ENCODE measurements around the gene ATG4D.
"Not testable (repeated sequence)": the region's sequence is repeated elsewhere in the genome, so short reads cannot be mapped to it uniquely, and the experiment has no call there.

ATG4D gene

DNA sequence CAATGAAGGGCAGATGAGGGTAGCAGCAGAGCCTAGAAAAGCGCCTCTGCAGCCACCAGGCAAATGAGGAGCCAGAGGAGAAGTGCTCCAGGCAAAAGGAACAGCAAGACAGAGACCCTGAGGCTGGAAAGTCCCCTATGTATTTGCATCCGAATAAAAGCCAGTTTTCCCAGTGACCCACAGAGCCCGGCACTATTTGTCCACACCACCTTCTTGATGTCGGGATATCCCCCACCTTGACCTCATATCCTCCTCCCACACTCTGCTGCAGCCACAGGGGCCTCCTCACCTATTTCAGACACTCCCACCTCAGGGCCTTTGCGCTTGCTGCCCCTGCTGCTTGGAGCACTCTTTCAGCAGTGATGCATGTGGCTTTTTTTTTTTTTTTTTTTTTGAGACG is 6.6 kb downstream of the ATG4D start:
- DNase-seq (ENCODE audit: low read depth in 2 of 3, low spot score in 1 of 3): no peak

DNA sequence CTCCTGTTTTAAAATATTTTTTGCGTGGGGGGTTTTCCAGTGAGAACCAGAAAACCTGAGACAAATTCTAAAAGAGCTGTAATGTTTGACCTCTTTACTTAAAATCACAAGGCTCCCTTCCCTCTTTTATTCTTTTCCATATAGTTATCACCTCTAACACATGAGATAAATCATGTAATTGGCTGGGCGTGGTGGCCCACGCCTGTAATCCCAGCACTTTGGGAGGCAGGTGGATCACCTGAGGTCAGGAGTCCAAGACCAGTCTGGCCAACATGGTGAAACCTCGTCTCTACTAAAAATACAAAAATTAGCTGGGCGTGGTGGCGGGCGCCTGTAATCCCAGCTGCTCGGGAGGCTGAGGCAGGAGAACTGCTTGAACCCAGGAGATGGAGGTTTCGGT is 7.3 kb downstream of the ATG4D start:
- not testable (repeated sequence) for DNase-seq (ENCODE audit: low read depth in 2 of 3, low spot score in 1 of 3)

DNA sequence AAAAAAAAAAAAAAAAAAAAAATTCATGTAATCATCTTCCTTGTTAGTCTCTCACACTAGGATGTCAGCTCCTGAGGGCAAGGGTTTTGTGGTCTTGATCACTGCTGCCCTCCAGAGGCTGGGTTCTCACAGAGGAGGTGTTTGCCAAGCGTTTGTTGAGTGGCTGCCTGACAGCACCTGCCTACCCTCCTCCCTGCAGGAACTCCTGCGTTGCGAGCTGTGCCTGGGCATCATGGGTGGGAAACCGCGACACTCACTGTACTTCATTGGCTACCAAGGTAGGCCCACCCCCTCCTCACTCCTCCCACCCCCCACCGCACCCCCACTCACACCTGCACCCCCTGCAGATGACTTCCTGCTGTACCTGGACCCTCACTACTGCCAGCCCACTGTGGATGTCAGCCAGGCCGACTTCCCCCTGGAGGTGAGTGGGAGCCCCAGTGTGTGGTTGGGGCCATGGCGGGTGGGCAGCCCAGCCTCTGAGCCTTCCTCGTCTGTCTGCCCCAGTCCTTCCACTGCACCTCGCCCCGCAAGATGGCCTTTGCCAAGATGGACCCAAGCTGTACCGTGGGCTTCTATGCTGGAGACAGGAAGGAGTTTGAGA is 8.1 kb downstream of the ATG4D start:
- no peak for DNase-seq (ENCODE audit: low read depth in 2 of 3, low spot score in 1 of 3)

DNA sequence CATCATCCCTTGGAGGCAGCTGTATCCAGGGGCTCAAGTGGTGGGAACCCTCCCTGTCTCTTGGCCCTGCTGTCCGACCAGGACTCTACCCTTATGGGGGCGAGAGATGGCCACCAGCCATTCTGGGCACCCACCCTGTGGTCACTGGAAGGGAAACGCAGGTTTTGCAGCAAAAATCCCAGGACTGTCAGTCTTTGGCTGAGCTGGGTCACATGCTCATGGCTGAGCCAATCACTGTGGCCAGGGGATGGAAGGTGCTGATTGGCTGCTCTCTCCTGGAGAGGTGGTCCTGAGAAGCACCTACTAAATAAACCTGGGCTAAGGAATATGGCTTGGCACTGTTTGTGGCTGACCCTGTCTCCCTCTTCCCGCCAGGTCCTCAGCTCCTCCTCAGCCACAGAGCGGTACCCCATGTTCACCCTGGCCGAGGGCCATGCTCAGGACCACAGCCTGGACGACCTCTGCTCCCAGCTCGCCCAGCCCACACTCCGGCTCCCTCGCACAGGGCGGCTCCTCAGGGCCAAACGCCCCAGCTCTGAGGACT is 8.9 kb downstream of the ATG4D start:
- DNase-seq (ENCODE audit: low read depth in 2 of 3, low spot score in 1 of 3): no peak

DNA sequence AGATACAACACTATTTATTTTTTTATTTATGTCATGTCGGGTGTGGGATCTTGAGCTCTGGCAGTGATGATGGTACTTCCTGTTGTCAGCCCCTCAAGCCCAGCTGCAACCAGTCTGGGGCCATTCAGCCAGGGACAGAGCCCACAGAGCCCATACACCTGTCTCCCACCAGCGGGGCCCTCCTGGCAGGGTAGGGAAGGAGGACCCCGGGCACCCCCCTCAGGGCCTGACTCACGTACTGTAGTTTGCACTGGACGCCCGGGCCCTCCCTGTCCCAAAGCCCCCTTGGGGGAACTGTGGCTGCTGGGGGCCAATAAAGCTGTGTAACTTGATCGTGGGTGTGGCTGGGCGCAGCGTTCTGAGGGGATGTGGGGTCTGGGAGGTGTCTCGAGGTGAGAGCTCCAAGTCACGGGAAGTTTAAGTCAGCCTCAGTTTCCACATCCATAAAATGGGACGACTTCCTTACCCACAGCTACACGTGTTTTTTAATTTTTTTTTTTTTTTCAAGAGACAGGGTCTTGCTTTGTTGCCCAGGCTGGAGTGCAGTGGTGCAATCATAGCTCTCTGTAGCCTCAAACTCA is 9.5 kb downstream of the ATG4D start:
- DNase-seq (ENCODE audit: low read depth in 2 of 3, low spot score in 1 of 3): no peak

DNA sequence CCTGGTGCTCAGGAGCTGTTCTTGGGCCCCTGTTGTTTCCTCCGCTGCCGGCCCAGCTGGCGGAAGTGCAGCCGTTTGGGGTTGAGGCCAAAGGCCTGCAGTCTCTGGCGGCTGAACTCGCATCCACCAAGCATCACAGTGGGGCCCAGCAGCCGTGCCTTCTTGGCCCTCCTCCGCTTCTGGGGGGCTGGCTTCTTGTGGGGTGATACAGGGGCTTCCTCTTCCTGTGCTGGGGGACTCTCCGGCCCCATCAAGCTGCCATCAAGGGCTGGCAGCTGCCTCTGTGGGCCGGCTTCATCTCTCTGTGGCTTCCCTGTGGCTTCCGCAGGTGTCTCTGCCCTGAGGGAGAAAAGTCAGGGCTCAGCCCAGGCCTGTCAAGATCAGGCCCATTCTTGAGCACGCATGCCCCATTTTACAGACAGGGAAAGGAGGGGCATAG is 10.3 kb downstream of the ATG4D start:
- no peak for DNase-seq (ENCODE audit: low read depth in 2 of 3, low spot score in 1 of 3)

DNA sequence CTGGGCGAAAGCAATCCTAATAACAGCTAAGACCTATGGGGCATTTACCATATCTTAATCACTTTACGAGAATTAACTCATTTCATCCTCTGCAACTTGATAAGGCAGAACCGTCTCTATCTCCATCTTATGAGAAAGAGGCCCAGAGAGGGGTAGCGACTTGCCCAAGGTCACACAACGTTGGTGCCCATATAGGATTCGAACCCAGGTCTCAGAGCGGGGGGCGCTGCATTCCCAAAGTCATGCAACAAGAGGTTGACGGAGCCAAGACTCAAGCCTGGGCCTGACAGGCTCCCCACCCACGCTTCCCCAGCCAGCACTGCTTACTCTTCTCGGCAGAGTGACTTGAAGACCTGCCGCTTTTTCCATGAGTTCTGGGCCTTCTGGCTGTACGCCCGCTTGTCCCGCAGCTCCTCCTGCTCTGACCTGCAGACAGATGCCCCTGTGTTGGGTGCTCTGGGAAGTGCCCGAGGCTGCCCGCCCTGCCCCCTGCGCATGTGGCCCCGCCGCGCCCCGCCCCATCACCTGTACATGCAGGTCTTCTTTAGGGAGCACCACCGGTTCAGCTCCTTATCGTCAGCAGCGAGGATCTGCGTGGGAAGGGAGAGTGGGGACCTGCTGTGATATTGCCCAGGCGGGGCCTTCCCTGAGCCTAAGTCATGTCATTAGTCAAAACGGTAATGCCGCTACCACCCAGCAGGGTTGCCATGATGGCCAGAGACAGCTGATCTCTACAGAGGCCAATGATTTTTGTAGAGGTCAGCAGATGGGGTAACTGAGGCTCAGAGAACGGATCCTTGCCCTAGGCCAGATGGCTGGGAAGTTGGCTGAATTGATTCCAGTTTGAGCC is 11.3 kb downstream of the ATG4D start:
- no peak for DNase-seq (ENCODE audit: low read depth in 2 of 3, low spot score in 1 of 3)

DNA sequence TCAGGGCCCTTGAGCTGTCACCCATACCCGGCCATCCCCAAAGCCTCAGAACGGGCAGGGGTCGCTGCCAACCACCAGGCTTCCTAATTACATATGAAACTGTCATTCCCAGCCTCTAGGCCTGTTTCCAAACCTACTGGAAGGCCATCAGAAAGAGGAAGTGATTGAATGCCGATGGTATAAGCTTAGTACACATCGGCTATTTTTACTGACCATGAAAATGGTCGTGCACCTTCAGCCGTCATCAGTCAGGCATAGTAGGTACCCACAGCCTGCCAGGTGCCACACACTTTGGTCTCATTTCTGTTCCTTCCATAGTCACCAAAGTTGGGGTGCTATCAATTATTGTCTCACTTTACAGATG is 11.9 kb downstream of the ATG4D start:
- DNase-seq (ENCODE audit: low read depth in 2 of 3, low spot score in 1 of 3): no peak

DNA sequence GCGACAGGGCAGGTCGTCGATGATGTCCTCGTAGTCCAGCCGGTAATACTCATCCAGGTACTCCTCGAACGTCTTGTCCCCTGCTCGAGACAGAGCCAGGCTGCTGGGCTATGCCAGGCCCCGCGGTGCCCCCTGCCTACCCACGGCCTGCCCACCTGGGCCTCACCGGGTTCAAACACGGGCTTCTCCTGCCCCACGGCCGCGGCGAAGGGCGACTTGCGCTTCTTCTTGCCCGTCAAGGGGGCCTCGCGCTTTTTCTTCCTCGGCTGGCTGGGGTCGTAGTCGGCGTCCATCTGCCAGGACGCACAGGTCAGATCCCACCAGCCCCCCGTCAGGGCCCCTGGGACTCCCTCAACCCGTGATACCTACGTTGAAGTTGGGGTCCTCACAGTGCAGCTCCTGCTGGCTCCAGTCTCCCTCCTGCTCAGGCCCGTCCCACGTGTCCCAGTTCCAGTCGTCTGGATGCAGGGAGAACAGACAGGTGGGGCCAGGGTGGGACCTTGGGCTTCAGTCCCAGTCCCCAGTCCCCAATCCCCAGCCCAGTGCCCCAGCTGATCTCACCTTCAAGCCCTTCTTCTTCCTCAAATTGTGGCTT is 14.0 kb downstream of the ATG4D start:
- DNase-seq (ENCODE audit: low read depth in 2 of 3, low spot score in 1 of 3): no peak

DNA sequence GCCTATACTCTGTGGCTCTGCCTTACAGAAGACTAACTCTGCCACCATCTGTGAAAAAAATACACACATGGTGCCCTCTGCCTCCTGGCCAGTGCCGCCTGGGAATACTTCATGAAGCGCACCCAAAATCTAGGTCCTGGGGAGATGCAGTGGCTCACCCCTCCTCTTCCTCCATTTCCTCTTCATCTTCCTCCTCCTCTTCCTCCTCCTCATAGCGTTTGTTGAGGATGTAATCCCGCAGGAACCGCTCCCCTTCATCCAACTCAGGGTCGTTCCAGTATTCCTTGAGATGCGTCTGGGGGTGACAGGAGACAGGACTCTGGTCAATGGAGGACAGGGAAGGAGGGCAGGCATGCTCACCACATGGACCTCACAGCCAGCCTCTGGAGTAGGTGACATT is 16.4 kb downstream of the ATG4D start:
- no peak for DNase-seq (ENCODE audit: low read depth in 2 of 3, low spot score in 1 of 3)

DNA sequence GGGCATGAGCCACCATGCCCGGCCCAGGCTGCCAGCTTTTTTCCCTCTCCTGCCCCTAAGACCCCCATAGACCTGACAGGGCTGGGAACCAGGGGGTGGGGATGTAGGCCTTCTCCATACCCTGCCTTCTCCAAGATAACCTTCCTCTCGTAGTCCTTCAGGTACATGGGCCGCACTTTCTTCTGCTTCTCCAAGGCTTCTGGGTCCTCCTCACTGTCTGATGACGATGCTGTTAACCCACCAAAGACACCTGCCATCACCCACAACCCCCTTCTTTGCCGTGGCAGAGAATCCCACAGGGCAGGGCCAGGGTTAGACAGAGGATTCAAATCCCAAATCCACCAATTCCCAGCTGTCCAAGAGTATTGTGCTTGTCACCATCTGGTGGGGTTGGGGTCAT is 18.9 kb downstream of the ATG4D start:
- DNase-seq (ENCODE audit: low read depth in 2 of 3, low spot score in 1 of 3): no peak

DNA sequence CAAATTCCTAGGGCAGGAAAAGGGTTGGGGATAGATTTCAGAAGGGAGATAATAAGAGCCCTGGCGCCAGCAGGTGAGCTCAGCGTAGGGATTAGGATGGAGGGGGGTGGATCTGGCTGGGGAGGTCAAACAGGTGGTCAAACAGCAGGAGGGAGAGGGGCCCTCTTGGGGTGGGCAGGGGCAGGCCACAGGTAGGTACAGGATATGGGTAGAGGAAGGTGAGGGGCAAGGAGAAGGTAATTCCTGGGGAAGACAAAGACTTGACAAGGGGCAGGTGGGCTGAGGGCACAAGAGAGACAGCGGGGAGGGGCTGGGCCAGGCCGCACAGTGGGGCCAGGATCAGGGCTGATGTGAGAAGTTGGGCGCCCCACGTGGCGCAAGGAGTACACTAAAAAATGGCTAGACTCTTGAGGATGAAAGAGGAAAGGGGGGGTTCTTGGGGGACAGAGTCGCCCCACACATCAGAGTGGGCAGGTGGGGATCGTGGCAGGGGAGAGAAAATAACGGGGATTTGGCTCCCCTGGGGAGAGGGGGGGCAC is 21.4 kb downstream of the ATG4D start:
- peak in 1 of 3 donors; percentile 50 for DNase-seq (ENCODE audit: low read depth in 2 of 3, low spot score in 1 of 3)

DNA sequence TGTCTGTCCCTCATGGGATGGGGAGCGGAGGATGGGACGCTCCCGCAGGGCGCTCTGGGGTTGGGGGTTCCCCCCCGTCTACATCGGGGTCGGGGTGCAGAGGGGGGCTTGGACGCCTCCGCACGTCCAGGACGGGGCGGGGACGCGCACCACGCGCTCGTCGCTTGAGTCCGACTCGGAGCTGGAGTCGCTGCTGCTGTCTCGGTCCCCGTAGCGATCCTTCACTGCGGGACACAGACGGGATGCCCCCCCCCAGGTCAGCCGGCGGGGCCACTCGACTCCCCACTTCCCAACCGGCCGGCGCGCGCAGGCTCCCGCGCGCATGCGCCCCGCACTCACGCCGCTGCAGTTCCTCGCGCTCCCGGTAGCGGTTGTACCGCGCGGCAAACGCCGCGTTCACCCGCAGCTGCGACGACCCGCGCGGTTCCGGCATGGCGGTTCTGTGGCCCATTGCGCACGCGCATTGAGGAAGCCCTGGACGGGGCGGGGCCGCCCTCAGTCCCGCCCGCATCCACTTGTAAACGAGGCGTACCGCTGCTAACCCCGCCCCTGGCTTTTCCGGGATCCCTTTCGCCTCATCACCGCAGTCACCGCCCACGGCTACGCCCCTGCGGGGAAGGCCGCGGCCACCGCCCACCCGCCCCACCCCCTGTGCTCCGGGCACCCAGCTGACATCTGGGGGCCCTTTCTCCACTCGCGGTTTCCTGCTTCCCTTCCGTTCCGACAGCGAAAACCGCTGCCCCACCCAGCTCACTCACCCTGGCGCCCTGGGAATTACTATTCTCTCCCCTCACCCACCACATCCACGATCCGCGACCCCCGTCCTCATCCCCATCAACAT is 22.1 kb downstream of the ATG4D start, which contains the start of gene KRI1:
TSS of gene KRI1 (minus strand) at position 444 of the 841 bp plus-strand sequence. CDS start at position 433, 11 bp downstream.
- peak; percentile 99 for DNase-seq (ENCODE audit: low read depth in 2 of 3, low spot score in 1 of 3)

DNA sequence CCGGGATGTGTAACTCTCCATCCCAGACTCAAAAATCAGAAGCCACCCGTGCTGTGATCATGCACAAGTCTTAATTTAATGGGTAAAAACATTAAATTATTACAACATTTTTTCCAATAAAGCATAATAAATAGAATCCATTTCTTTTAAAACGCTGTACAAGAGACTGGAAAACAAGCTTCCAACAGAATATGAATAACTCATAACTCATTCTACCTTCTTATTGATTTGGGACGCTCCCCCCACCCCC is 22.6 kb downstream of the ATG4D start:
- DNase-seq (ENCODE audit: low read depth in 2 of 3, low spot score in 1 of 3): no peak

DNA sequence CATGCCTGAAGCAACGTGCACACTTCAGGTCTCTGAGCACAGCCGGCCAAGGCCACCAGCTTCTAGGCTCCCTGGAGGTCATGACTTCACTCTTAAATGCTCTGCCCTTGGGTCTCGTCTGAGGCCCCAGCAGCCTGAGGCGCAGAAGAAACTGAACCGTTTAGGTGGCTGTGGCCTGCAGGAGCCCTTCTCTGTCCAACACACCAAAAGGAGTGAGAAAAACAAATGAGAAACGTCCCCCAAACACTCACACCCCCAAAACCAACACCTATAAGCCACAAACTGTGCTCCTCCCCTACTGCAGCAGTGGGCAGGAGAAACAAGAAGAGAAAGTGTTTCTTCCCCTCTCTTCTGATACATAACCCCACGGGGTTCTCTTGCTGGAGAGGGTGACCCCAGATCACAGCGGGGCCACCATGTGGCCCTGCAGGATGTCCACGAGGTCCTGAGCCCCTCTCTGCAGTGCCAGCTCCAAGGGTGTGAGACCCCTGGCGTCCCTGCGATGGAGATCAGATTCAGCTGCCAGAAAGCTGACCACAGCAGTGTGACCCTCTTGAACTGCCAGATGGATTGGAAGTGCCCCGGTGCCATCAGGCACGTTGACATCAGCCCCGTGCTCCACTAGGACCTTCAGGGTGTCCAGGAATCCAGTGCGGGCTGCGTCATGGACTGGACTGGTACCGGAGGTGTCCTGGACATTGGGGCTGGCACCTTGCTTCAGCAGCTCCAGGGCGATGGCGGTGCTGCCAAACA is 23.1 kb downstream of the ATG4D start:
- peak in 1 of 3 donors; percentile 32 for DNase-seq (ENCODE audit: low read depth in 2 of 3, low spot score in 1 of 3)

DNA sequence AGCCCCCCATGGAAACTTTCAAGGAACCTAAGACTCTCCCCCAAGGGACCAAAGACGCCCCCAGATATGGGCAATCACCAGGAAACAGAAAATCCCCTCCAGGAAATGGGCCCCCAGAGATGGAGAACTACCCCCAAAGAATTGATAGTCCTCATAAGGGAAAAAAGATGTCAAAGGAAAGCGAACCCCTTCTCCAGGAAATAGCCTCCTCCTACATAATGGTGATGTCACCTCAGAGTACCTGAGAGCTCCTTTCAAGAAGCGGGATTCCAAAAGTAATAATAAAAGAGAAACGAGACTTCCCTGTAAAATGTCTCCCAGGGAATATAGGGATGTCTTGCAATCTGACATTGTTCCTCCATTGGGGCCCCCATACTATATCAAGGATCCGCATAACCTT is 24.0 kb downstream of the ATG4D start:
- no peak for DNase-seq (ENCODE audit: low read depth in 2 of 3, low spot score in 1 of 3)

DNA sequence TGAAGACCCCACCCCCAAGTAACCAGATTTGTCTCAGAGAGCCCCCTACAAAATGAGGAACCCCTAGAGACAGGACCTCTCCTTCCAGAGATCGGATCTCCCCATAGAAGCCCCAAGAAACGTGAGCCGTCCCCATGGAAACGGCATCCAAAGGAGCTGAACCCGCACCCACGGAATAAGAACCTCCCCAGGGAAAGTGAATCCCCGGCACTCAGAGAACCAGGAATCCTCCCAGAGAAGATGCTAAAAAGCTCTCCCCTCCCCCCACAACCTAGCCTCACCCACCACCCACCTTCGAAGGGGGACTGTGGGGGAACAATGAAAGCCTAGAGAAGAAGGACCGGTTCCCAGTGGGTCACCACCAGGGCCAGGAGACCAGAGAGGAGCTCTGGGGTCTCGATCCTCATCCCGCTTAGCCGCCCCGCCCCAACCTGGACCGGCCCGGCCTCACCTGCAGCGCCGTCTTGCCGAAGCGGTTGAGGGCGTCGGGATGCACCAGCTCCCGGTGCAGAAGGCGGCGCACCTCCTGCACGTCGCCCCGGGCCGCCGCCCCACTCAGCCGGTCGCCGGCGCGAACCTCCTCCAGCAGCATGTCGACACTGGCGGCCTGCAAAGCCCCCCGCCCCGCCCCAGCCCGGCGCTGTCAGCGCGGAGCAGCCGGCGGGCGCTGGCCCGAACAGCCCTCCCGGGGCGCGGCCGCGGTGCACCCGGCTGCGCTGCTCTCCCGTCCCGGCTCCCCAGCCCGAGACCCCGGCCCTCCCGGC is 24.5 kb downstream of the ATG4D start:
- peak in 1 of 3 donors; percentile 54 for DNase-seq (ENCODE audit: low read depth in 2 of 3, low spot score in 1 of 3)

DNA sequence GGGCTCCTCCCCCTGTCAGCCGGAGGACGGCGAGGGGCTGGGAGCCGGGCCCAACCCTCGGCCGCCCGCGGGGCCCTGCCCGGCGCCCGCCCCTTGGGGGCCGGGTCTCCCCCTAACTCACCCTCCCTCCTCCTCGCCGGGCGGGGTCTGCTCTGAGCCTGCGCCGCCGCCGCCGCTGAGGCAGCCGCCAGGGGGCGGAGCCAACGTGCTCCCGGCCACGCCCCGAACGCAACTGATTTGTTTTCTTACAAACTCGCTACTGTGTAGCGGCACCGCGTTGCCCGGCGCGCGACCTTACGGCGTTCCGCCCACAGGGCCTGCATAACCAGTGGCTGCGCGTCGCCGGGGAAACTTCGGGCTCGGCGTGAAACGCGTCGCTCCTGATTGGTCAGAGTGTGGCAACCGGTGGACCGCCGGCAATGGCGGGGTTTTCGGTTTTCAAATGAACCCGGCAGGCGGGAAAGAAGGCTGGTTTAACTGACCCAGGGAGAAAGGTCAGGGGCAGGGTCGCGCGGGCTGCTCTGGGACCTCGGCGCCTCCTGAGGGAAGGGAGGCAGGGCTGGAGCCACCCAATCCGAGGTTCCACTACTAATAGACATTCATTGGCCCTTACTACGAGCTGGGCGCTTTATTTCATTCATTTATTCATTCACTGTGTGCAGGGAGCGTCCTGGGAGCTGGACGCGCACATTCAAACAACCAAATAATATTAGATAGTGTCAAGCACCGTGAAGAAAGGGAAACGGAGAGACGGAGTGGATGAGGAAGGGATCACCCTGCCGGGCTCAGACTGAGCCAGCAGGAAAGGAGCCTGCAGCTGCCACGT is 25.3 kb downstream of the ATG4D start, which contains the start of gene CDKN2D:
TSS of gene CDKN2D (minus strand) at position 154 of the 826 bp plus-strand sequence. CDS start 326 bp downstream, outside the sequence.
- peak; percentile 99 to 100 (median 100) for DNase-seq (ENCODE audit: low read depth in 2 of 3, low spot score in 1 of 3)

All from stimulated activated CD4-positive, alpha-beta T cell treated with anti-CD3 and anti-CD28 coated beads, Interleukin-12 subunit alpha, Interleukin-12 subunit beta, amount 100 ng/mL, for 48 hours (primary cell).